Right atrium auricular region (tissue), 2 donors: Measurements from ENCODE around the gene ENKUR. TPM values are rescaled to one million over a fixed set of nuclear protein-coding genes. Genes with fewer than 3 reads are reported as not detected.

ENCODE experiments used
- DNase-seq: peaks from one replicate; pipeline ENCODE4 v3.0.0-alpha.2; 2019; ENCODE audit warnings: low spot score
- H3K27ac ChIP-seq, 2 donors: fragments of 200-600 bp; sonication (generic); 1 replicate in 1 of 2; 2 replicates in 1 of 2; pipeline ENCODE4 v1.5.1; 2016 to 2019
- H3K27me3 ChIP-seq, 2 donors: fragments of 200-600 bp; sonication (generic); one replicate each; pipeline versions ENCODE4 v1.5.1 to v1.6.0; 2017 to 2019
- H3K36me3 ChIP-seq: fragments of 200-600 bp; sonication (generic); one replicate; pipeline ENCODE4 v1.5.1; 2016
- H3K4me1 ChIP-seq, 2 donors: fragments of 200-600 bp; sonication (generic); one replicate each; pipeline versions ENCODE4 v1.5.1 to v1.6.0; 2017 to 2019
- H3K4me3 ChIP-seq, 2 donors: fragments of 200-600 bp; sonication (generic); 1 replicate in 1 of 2; 2 replicates in 1 of 2; pipeline ENCODE4 v1.5.1; 2017 to 2019; ENCODE audit warnings: mild to moderate bottlenecking in 1 of 2, moderate library complexity in 1 of 2
- H3K9me3 ChIP-seq, 2 donors: fragments of 200-600 bp; sonication (generic); one replicate each; pipeline ENCODE4 v1.5.1; 2019
- total RNA-seq, 2 donors: library from RNA; depleted of rRNA; stranded (reverse); fragments of >200 nt; gene quantifications; one replicate each; pipeline ENCODE4 v1.1.0, GENCODE V29; 2016
- TF ChIP-seq, protein P1 (sequence below), 2 donors: fragments of 200-600 bp; sonication (generic); IDR thresholded peaks; one replicate each; pipeline ENCODE4 v1.5.1; 2019; ENCODE audit warnings: antibody characterized with exemption in 2 of 2

The ENKUR gene
- total RNA-seq, 2 donors from 2014 or later, result not detected

DNA sequence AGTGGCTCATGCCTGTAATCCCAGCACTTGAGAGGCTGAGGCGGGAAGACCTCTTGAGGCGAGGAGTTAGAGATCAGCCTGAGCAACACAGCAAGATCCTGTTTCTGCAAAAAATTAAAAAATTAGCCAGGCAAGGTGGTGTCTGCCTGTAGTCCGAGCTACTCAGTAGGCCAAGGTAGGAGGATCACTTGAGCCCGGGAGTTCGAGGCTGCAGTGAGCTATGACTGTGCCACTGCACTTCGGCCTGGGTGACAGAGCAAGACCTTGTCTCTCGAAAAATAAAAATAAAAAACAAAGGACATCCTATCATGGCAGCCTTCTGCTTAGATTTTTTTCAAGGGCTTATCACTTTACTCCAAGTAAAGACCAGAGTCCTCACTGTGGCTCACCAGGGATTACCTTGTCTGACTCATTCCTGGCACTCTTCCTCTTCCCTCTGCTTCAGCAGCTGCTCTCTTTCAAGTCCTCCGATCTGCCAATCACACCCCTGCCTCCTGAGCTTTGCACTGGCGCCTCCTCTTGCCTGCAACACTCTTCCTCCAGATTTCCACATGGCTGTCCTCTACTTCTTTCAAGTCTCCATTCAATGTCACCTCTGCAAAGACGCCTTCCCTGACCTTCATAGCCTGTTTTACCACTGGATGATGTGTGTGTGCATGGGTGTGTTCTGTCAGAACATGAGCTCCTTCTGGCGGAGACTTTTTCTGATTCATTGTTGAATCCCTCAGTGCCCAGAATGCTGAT, 71.3 kb downstream of the ENKUR start:
- H3K9me3 ChIP-seq, result no peaks in the 10 kb centered on the region
- no peak for DNase-seq
- TF ChIP-seq, protein P1, sequence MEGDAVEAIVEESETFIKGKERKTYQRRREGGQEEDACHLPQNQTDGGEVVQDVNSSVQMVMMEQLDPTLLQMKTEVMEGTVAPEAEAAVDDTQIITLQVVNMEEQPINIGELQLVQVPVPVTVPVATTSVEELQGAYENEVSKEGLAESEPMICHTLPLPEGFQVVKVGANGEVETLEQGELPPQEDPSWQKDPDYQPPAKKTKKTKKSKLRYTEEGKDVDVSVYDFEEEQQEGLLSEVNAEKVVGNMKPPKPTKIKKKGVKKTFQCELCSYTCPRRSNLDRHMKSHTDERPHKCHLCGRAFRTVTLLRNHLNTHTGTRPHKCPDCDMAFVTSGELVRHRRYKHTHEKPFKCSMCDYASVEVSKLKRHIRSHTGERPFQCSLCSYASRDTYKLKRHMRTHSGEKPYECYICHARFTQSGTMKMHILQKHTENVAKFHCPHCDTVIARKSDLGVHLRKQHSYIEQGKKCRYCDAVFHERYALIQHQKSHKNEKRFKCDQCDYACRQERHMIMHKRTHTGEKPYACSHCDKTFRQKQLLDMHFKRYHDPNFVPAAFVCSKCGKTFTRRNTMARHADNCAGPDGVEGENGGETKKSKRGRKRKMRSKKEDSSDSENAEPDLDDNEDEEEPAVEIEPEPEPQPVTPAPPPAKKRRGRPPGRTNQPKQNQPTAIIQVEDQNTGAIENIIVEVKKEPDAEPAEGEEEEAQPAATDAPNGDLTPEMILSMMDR (IDR thresholded peaks at IDR 0.05), result no peak

DNA sequence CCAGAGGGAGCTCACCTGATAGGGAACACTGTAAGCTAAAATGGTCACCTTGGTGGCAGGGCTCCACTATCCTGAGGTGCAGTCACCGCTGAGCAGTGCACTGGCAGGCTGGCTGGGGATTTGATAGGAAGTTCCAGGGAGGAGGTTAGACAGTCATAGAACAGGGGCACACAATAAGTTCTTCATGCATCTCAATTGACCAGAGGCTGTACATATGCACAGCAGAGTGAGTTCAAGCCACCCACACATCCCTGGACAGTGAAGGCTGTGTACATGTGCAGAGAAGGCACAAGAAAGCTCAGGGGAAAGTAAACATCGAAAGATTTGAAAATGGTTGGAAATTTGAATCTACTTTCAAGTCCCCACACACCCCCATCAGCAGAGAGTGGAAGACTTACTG, 77.4 kb downstream of the ENKUR start:
- H3K9me3 ChIP-seq, result no peaks in the 10 kb centered on the region
- no peaks in the 10 kb centered on the region for H3K4me1 ChIP-seq
- DNase-seq, result no peak
- no peaks in the 10 kb centered on the region for H3K27me3 ChIP-seq
- TF ChIP-seq, protein P1 (IDR thresholded peaks at IDR 0.05), result no peak
- no peak overlapping the region for H3K4me3 ChIP-seq
- no peak overlapping the region for H3K27ac ChIP-seq
- H3K36me3 ChIP-seq, result no peaks in the 10 kb centered on the region

More for the DNA sequence above, 71.3 kb downstream of the ENKUR start:
- H3K4me3 ChIP-seq, result no peak overlapping the region
- no peak overlapping the region for H3K27ac ChIP-seq
- H3K4me1 ChIP-seq, result no peaks in the 10 kb centered on the region
- H3K36me3 ChIP-seq, result no peaks in the 10 kb centered on the region
- H3K27me3 ChIP-seq, result no peaks in the 10 kb centered on the region

DNA sequence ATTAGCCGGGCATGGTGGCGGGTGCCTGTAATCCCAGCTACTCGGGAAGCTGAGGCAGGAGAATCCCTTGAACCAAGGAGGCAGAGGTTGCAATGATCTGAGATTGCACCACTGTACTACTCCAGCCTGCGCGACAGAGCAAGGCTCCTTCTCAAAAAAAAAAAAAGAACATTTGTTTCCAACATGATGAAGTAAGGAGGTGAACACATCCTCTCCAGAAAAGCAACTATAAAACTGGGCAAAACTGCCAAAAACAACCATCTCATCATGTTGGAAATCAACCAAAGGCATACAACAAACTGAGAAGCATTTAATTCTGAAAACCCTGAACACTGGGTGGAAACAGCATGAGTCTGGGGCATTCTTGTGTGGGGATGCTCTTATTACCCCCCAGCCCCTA, 77.9 kb downstream of the ENKUR start:
- H3K9me3 ChIP-seq, result no peaks in the 10 kb centered on the region
- no peaks in the 10 kb centered on the region for H3K4me1 ChIP-seq
- H3K27me3 ChIP-seq, result no peaks in the 10 kb centered on the region
- H3K27ac ChIP-seq, result no peak overlapping the region
- no peak overlapping the region for H3K4me3 ChIP-seq
- TF ChIP-seq, protein P1 (IDR thresholded peaks at IDR 0.05), result no peak
- H3K36me3 ChIP-seq, result no peaks in the 10 kb centered on the region
- DNase-seq, result no peak

DNA sequence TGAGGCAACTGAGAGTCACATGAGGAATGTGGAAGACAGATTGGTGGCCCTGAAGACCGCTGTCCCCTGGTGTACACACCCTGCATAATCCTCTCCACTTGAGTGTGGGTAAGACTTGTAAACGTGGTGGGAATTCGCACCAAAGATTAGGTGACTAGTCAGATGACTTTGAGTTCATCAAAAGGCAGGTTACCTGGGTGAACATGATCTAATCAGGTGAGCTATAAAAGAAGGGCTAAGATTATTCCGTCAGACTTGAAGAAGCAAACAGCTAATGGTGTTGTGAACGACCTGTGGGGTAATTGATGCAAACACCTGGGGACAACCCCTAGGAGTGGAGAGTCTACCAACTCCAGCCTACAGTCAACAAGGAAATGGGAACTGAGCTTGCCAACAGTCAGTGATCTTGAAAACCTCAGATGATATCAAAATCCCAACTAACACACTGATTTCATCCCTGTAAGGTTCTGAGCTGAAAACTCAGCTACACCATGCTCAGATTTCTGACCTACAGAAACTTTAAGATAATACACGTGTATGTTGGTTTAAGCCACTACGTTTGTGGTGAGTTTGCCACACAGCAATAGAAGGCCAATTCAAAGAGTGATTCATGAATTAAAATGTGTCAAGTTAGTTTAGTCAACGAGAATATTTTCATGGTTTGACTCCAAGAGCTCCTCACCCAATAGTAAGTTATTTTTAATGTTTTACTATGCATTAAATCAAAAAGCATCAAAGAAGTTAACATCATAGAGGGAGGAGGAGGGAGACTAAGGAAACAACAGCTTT, 80.3 kb downstream of the ENKUR start:
- no peaks in the 10 kb centered on the region for H3K27me3 ChIP-seq
- TF ChIP-seq, protein P1 (IDR thresholded peaks at IDR 0.05), result no peak
- DNase-seq, result no peak
- no peak overlapping the region for H3K4me3 ChIP-seq
- H3K4me1 ChIP-seq, result no peaks in the 10 kb centered on the region
- H3K9me3 ChIP-seq, result no peaks in the 10 kb centered on the region
- no peaks in the 10 kb centered on the region for H3K36me3 ChIP-seq
- no peak overlapping the region for H3K27ac ChIP-seq

Other genes starting within 250 kb of the ENKUR start
- 1 to 10 TPM; 4.0 to 5.6 TPM for gene PRTFDC1, start 63.6 kb downstream of the ENKUR start, total RNA-seq
- 1 to 10 TPM; 1.1 to 2.1 TPM for gene THNSL1, start 454 bp upstream of the ENKUR start, total RNA-seq
- gene GPR158, start 158.8 kb upstream of the ENKUR start, total RNA-seq, result not detected